ENCODE results near the gene EPHB2. TPM values are rescaled to one million over a fixed set of nuclear protein-coding genes. Genes with fewer than 3 reads are reported as not detected.

The EPHB2 gene
- total RNA-seq, 2 donors from 2014 or later = 11.4 to 17.4 TPM

DNA sequence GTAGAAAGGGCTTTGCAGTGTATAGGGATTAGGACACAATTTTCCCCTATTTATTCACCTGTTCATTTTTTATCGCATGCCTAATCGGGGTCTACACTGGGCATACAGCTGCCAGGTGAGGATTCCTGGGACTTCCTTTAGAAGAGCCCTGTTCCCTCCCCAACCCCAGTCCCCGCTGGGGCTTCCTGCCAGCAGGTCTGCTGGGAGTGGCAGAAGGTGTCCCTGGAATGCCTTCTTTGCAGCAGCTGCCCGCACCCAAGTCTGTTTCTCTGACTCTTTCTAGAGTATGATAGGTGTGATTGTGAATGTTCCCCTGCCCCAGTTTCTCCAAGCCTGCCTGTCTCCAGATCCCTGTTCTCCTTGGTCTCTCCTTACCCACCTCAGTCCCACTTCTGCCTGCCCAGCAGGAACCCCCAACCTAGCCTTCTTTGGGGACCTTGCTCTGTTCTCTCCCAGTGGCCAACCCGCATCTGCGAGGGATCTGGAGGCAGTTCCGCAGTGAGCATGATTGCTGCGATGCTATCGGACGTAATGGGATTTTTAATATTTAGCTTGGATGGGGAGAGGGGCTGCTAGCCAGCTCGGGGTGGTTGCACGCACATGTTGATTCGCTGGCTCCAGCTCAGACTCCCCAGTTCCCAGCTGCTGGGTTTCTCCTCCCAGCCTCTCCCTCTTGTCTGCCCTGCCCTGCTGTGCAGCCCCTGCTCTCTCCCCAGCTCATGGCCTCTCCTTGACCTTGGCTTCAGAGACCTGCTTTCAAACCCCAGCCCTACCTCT, 79.8 kb downstream of the EPHB2 start:
- intact Hi-C loops (cut with DNase I) = no loop called here
- DNase-seq (ENCODE audit: low spot score) = no peak

DNA sequence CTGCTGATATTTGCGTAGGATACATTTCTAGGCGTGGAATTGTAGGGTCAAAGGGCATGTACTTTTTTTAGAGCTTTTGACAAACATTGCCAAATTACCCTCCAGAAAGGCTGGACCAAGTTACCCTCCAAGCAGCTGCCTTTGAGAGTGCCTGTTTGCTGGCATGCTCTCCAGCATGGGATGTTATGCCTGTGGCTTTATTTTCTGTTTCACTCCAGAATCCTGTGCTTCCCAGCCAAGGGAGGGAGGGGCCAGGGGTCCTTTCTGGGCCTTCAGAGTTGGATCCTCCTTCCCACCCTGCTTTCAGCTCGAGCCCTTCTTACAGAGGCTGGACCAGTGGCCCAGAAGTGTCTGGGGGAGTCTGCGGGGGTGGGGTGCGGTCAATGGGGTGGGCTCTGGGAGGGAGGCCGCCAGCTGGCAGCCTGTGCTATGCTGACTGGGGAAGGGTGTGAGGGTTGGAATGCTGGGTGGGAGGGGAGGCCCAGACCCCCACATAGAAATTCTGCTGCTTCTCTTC, 81.2 kb downstream of the EPHB2 start:
- DNase-seq (ENCODE audit: low spot score) = no peak
- intact Hi-C loops (cut with DNase I) = no loop called here

DNA sequence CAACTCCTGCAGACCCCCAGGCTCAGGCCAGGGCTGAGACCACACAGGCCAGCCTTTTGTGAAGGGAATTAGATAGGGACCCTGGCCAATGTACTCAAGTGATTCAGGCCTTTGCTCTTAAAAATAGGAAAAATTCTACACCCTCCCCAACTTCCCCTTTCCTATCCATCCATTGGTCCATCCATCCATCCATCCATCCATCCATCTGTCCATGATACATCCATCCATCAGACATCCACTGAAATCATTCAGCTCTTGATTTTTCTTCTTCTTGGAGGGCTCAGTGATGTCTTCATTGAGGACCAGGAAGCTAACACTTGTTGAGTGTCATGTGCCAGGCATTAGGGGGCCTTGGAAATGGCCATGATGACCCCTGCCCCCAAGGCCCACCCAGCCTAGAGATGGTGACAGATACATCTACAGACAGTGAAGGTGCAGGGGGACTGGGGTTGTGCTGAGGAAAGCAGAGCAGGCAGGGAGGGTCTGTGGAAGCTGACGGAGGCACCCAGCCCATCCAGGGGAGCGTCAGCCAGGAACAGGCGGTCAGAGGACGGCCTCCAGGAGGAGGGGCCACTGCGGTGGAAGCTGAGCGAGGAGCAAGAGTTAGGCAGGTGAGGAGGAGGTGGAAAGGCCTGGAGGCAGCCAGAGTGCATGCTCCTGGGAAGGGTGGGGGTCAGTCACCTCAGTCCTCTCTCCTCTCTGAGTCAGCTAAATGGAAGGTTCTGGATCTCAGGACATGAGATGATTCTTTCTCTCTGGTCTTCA, 81.9 kb downstream of the EPHB2 start:
- intact Hi-C loops (cut with DNase I) = no loop called here
- DNase-seq (ENCODE audit: low spot score) = no peak

DNA sequence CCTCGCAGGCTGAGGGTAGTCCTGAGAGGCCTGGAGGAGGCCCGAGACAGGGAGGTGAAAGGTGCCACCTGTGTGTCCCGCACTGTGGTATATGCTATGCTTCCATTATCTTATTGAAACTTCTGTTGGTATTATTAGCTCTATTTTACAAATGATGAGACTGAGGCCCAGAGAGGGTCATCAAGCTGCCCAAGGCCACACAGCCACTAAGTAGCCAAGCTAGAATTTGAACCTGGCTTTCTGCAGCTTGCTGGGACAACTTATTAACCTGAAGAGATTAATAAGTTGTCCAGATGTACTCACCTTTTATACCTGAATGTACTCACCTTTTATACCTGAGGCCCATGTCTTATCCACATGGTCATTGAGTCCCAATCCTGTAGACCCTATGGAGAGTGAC, 83.0 kb downstream of the EPHB2 start:
- DNase-seq (ENCODE audit: low spot score) = no peak
- intact Hi-C loops (cut with DNase I) = no loop called here

DNA sequence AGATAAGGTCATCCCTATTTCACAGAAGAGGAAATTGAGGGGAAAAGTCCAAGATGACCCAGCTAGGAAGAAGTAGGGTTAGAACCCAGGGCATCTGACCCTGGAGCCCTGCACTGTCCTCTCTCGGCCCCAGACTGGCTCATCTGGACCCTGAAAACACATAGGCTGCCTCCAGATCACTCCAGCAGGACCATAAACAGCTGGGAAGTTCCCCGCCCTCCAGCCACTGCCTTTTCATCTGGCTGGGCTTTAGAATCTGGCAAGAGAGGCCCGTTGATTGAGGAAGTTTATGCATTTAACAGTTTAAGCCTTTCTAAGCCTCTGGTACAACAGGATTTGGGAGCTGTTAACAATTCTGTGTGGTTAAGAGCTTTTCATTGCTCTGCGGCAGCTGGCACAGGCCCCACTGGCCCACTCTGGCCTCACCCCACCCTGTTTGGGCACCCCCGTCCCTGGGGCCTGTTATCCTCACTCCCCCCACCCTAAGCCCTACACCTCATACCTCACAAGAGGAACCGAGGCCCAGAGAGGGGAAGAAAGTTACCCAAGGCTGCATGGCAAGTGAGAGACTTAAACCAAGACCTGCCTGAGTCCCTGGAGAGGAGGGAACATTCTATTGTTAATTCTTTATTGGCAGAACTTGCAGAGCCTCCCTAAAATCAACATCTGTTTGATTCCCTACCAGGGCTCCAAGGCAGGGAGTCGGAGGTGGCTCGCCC, 84.2 kb downstream of the EPHB2 start:
- intact Hi-C loops (cut with DNase I) = no loop called here
- no peak for DNase-seq (ENCODE audit: low spot score)

- intact Hi-C loops (cut with DNase I) = no loop called here
- DNase-seq (ENCODE audit: low spot score) = no peak
Measured at GRCh38 chr1:22795366-22795714, 84.7 kb downstream of the EPHB2 start.

GRCh38 chr1:22796642-22797041, 86.0 kb downstream of the EPHB2 start:
- intact Hi-C loops (cut with DNase I) = no loop called here
- no peak for DNase-seq (ENCODE audit: low spot score)

- no peak for DNase-seq (ENCODE audit: low spot score)
Measured at GRCh38 chr1:22798083-22798482, 87.4 kb downstream of the EPHB2 start.

DNA sequence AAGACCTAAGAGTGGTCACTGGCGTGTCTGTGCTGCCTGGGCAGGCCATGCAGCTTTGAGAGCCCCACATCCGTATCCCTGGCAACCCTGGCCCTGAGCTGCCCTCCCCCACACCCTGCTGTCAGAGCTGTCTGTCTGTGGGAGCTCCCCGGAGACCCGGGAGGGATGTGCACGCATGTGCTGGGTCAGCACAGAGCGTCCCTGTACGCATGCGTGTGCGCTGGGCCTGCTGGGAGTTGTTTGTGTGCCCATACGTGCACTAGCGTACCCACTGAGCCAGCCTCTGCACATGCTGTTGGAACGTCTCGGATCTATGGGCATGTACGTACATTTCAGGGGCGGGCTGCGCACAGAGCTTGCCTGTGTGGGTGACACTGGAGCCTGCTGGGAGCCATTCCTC, 89.3 kb downstream of the EPHB2 start:
- no peak for DNase-seq (ENCODE audit: low spot score)
- intact Hi-C loops (cut with DNase I) = no loop called here

More at GRCh38 chr1:22798083-22798482, 87.4 kb downstream of the EPHB2 start:
- intact Hi-C loops (cut with DNase I) = no loop called here

DNA sequence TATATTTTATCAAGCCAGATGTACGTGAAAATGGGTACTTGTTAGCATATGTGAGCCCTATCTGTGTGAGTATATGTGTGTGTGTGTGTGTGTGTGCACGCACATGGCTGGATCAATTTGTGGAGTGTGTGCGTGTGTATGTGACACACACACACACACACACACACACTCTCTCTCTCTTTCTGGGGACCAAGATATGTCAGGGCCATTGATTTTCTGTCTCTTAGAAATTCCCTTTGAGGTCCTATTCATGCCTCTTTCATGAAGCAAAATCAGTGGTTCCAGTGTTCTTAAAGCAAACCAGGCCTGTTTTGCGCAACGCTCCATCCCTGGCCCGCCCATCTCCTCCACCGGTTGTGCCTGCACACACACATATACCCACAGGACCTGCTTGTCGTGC, 90.0 kb downstream of the EPHB2 start:
- DNase-seq (ENCODE audit: low spot score) = no peak
- intact Hi-C loops (cut with DNase I) = no loop called here

DNA sequence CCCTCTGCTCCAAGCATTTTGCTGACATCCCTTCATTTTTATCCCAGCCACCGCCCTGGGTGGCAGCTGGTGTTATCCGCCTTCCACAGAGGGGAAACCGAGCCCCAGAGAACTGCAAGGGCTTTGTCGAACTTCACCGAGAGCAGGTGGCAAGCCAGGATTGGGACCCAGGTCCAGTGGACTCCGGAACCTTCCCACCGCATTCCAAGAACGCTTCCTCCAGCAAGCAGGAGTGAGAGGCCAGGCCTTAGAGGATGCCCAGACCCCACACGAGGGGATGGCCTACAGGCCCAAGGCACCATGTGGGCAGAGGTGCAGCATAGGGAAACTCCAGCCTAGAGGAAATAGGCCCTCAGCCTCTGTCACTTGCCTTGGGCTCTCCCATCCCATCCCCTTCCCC, 90.7 kb downstream of the EPHB2 start:
- no peak for DNase-seq (ENCODE audit: low spot score)
- intact Hi-C loops (cut with DNase I) = no loop called here

GRCh38 chr1:22801761-22802160, 91.1 kb downstream of the EPHB2 start:
- intact Hi-C loops (cut with DNase I) = no loop called here
- DNase-seq (ENCODE audit: low spot score) = no peak

DNA sequence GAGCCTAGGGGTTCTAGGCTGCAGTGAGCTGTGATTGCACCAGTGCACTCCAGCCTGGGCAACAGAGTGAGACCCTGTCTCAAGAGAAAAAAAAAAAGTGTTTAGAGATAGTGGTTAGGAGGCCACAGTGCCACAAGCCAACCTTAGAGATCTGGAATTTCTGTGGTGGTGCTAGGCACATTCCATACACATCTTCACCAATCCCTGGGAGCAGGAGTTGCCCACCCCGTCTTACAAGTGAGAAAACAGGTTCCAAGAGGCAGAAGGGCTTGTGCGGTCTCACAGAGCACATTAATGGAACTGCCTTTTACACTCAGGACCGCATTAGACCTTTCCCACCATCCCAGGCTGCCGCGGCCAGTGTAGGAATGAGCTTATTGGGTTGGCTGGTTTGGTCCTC, 93.2 kb downstream of the EPHB2 start:
- intact Hi-C loops (cut with DNase I) = no loop called here
- DNase-seq (ENCODE audit: low spot score) = no peak

DNA sequence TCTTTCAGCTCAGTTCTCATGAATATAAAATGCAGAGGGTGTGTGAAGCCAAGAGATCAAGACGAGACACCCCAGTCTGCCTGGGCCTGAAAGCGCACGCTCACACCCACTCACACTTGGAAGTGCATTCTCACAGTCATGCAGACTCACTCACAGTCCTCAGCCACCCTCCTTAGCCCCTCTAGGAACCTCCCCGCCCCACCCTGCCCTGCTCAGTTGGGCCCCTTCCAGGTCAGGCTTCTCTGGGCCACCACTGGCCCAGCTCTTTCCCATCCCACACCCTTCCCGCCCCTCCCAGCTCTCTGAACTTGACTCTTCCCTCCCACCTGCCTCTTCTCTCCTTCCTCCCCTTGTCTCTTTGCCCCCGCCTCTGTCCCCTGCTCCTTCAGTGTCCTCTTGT, 93.8 kb downstream of the EPHB2 start:
- no peak for DNase-seq (ENCODE audit: low spot score)
- intact Hi-C loops (cut with DNase I) = no loop called here

DNA sequence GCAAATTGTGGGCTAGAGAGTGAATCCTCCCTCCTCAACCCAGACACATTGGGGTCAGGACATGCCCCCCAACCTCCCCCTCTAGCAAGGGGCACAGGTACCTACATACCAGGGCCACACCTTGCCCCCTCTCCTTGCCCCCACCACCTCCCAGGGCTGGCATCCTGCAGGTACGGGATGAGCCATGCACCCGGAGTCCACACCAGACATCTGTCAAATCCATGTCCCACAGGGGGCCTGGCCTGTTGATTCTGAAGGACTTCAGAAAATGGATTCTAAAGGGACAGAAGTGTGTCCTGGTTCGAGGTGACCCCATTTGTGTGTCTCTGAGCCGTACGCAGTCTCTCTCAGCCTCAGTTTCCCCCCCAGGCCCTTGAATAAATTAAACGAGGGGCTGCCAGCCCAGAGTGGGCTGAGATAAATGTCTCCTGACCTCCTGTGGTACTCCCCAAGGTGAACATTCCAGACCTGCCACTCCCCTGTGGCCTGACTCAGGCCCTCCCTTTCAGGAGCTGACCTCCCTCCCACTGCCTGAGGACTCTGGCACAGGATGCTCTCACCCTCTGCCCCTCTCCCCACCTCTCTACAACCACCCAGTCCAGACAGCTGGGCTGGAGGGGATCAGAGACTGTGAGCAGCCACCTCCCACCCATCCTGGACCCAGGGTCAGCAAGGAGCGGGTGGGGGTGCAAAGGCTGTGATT, 94.5 kb downstream of the EPHB2 start:
- DNase-seq (ENCODE audit: low spot score) = no peak
- intact Hi-C loops (cut with DNase I) = loop anchor here in 1 of 2 donors (5.0 kb wide), 1 partner anchor 1533 kb away; no protein-coding TSS in a partner anchor

GRCh38 chr1:22805672-22806038, 95.0 kb downstream of the EPHB2 start:
- intact Hi-C loops (cut with DNase I) = loop anchor here in 1 of 2 donors (5.0 kb wide), 1 partner anchor 1533 kb away; no protein-coding TSS in a partner anchor
- no peak for DNase-seq (ENCODE audit: low spot score)

- DNase-seq (ENCODE audit: low spot score) = no peak
- intact Hi-C loops (cut with DNase I) = loop anchor here in 1 of 2 donors (5.0 kb wide), 1 partner anchor 1534 kb away; no protein-coding TSS in a partner anchor
Measured at GRCh38 chr1:22806584-22806983, 95.9 kb downstream of the EPHB2 start.

DNA sequence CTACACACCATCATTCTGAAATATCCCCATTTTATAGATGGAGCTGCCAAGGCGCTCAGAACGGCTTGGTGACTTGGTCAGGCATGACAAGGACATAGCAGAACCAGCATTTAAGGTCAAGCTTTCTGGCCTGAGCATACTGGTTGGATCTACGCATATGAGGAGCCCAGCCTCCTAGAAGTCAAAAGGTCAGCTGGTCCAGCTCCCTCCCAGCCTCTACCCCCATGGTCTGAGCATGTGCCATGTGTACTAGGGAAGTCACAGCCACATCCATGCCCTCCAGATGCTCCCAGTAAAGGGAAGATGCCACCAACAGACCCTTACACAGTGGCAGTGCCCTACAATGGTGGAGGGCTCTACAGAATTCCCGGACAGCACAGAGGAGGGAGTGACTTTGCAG, 96.7 kb downstream of the EPHB2 start:
- intact Hi-C loops (cut with DNase I) = loop anchor here in 1 of 2 donors (5.0 kb wide), 1 partner anchor 1535 kb away; no protein-coding TSS in a partner anchor
- DNase-seq (ENCODE audit: low spot score) = no peak

GRCh38 chr1:22808186-22808675, 97.6 kb downstream of the EPHB2 start:
- no peak for DNase-seq (ENCODE audit: low spot score)
- intact Hi-C loops (cut with DNase I) = loop anchor here in 1 of 2 donors (5.0 kb wide), 1 partner anchor 1536 kb away; no protein-coding TSS in a partner anchor

All from posterior vena cava (tissue), 2 donors.